NT2/D1 (cell line): ENCODE measurements around the gene C16orf96.

Experiments
- YY1 ChIP-seq: IDR thresholded peaks from 2 replicates; pipeline ENCODE4 v1.6.1; 2011; ENCODE audit not compliant: insufficient read length, insufficient read depth
- ZNF274 ChIP-seq: IDR thresholded peaks from 2 replicates; pipeline ENCODE4 v1.6.1; 2011; ENCODE audit warnings: mild to moderate bottlenecking, low read depth, low read length

- TF ChIP-seq ZNF274: no peak
- no peak for TF ChIP-seq YY1
These were observed 5.5 kb upstream of the C16orf96 start for GRCh38 chr16:4550591-4550990.
